ENCODE results near the gene HDAC9.

Gene HDAC9

DNA sequence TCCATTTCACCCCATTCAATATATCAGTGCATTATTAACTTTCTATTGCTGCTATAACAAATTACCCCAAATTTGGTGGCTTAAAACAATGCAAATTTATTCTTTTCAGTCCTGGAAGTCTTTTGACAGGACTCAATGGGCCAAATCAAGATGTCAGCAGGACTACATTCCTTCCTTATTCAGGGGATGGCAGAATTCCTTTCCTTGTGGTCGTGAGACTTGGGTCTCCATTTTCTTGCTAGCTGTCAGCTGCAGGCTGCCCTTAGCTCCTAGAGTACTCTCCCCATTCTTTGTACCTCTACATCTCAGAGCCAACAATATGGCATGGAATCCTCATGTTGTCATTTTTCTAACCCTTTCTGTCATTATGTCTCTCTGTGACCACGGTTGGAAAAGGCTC, 310.6 kb downstream of the HDAC9 start:
- no peaks in the 10 kb centered on the region for H3K79me2 ChIP-seq (ENCODE audit: insufficient read depth, low read length)
- no peak overlapping the region for H2AFZ ChIP-seq (ENCODE audit: low read length)
- H3K36me3 ChIP-seq (ENCODE audit: insufficient read depth, low read length), result no peaks in the 10 kb centered on the region
- H3K9me2 ChIP-seq (replicated peaks; ENCODE audit: low read depth, low read length), result no peaks in the 10 kb centered on the region
- H3K4me2 ChIP-seq (ENCODE audit: low read depth, low read length, poor library complexity, severe bottlenecking), result no peak overlapping the region
- H3K4me1 ChIP-seq (ENCODE audit: insufficient read depth, low read length, poor library complexity, severe bottlenecking), result no peaks in the 10 kb centered on the region
- H3K9ac ChIP-seq (ENCODE audit: low read depth, low read length, poor library complexity, severe bottlenecking), result no peak overlapping the region
- H3K4me3 ChIP-seq (ENCODE audit: low read length, poor library complexity, severe bottlenecking), result no peak overlapping the region
- no peaks in the 10 kb centered on the region for H3K27me3 ChIP-seq (ENCODE audit: insufficient read depth, low read length, poor library complexity, severe bottlenecking)
- no peaks in the 10 kb centered on the region for H3F3A ChIP-seq (ENCODE audit: low read depth)
- TF ChIP-seq, protein P1, sequence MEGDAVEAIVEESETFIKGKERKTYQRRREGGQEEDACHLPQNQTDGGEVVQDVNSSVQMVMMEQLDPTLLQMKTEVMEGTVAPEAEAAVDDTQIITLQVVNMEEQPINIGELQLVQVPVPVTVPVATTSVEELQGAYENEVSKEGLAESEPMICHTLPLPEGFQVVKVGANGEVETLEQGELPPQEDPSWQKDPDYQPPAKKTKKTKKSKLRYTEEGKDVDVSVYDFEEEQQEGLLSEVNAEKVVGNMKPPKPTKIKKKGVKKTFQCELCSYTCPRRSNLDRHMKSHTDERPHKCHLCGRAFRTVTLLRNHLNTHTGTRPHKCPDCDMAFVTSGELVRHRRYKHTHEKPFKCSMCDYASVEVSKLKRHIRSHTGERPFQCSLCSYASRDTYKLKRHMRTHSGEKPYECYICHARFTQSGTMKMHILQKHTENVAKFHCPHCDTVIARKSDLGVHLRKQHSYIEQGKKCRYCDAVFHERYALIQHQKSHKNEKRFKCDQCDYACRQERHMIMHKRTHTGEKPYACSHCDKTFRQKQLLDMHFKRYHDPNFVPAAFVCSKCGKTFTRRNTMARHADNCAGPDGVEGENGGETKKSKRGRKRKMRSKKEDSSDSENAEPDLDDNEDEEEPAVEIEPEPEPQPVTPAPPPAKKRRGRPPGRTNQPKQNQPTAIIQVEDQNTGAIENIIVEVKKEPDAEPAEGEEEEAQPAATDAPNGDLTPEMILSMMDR (conservative IDR thresholded peaks at IDR 0.05; ENCODE audit: low read length), result no peak
- TF ChIP-seq EZH2phosphoT487 (IDR thresholded peaks at IDR 0.05; ENCODE audit: borderline replicate concordance), result no peak
- H3K9me3 ChIP-seq (ENCODE audit: insufficient read depth, low read depth, low read length), result no peaks in the 10 kb centered on the region
- no peaks in the 10 kb centered on the region for H4K20me1 ChIP-seq (ENCODE audit: insufficient read depth, low read length, poor library complexity, severe bottlenecking)

DNA sequence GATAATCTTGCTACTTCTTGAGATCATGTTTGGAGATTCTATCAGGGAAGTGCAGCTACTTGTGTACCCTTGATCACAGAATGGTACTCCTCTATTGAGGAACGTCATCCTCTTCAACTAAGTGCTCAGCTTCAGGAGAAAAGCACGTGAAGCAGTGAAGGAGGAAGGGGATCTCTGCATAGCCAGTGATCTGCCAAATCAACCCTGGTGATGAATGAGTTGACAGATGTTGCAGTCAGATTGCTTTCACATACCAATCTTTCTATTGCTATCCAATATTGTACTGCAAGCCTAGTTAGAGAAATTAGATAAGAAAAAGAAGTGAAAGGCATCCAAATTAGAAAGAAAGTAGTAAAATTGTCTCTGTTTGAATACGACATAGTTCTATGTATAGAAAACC, 312.5 kb downstream of the HDAC9 start:
- no peaks in the 10 kb centered on the region for H3K79me2 ChIP-seq (ENCODE audit: insufficient read depth, low read length)
- no peaks in the 10 kb centered on the region for H3F3A ChIP-seq (ENCODE audit: low read depth)
- no peaks in the 10 kb centered on the region for H4K20me1 ChIP-seq (ENCODE audit: insufficient read depth, low read length, poor library complexity, severe bottlenecking)
- H3K9me3 ChIP-seq (ENCODE audit: insufficient read depth, low read depth, low read length), result peaks cover 5% of the 10 kb centered on the region; the same call in 1 of the 2 replicates
- no peak overlapping the region for H3K9ac ChIP-seq (ENCODE audit: low read depth, low read length, poor library complexity, severe bottlenecking)
- no peaks in the 10 kb centered on the region for H3K9me2 ChIP-seq (replicated peaks; ENCODE audit: low read depth, low read length)
- no peaks in the 10 kb centered on the region for H3K27me3 ChIP-seq (ENCODE audit: insufficient read depth, low read length, poor library complexity, severe bottlenecking)
- no peak overlapping the region for H3K4me2 ChIP-seq (ENCODE audit: low read depth, low read length, poor library complexity, severe bottlenecking)
- TF ChIP-seq, protein P1 (conservative IDR thresholded peaks at IDR 0.05; ENCODE audit: low read length), result no peak
- no peak for TF ChIP-seq EZH2phosphoT487 (IDR thresholded peaks at IDR 0.05; ENCODE audit: borderline replicate concordance)
- no peaks in the 10 kb centered on the region for H3K4me1 ChIP-seq (ENCODE audit: insufficient read depth, low read length, poor library complexity, severe bottlenecking)
- no peaks in the 10 kb centered on the region for H3K36me3 ChIP-seq (ENCODE audit: insufficient read depth, low read length)
- no peak overlapping the region for H3K4me3 ChIP-seq (ENCODE audit: low read length, poor library complexity, severe bottlenecking)
- no peak overlapping the region for H2AFZ ChIP-seq (ENCODE audit: low read length)

DNA sequence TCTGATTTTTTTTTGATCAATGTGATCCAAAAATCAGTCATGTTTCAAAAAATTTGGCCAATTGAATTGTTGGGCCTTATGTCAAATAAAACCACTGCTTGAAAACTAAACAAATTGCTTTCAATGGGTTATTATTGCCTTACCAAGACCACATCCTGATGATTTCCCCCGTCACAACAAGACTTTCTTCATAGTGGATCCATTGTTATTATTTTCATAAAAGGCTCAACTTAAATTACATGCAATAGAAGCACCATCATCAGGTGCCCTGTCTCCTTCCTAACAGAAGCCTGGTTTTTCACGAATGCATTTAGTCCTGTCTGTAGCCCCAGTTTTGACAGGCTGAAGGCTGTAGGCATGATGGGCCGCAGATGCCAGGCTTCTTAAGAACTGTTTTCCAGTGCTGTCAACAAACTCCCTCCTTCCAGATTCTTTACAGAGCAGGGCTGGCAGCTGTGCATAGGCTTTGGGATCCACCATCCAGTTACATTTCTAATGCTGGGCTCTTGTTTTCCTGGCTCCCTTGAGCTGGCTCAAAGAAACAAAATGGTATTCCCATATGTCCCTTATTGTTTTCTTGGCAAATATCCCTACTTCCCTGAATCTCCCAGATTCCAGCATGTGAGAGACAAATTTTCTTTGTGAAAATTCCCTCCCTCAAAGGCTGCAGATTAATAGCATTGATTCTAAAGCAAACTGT, 319.9 kb downstream of the HDAC9 start:
- H3K79me2 ChIP-seq (ENCODE audit: insufficient read depth, low read length), result no peaks in the 10 kb centered on the region
- no peak overlapping the region for H3K9ac ChIP-seq (ENCODE audit: low read depth, low read length, poor library complexity, severe bottlenecking)
- H3K36me3 ChIP-seq (ENCODE audit: insufficient read depth, low read length), result no peaks in the 10 kb centered on the region
- H3K9me3 ChIP-seq (ENCODE audit: insufficient read depth, low read depth, low read length), result peaks cover 8% of the 10 kb centered on the region; the same call in 1 of the 2 replicates
- no peaks in the 10 kb centered on the region for H3K9me2 ChIP-seq (replicated peaks; ENCODE audit: low read depth, low read length)
- no peak overlapping the region for H3K4me3 ChIP-seq (ENCODE audit: low read length, poor library complexity, severe bottlenecking)
- no peak overlapping the region for H3K4me2 ChIP-seq (ENCODE audit: low read depth, low read length, poor library complexity, severe bottlenecking)
- no peaks in the 10 kb centered on the region for H4K20me1 ChIP-seq (ENCODE audit: insufficient read depth, low read length, poor library complexity, severe bottlenecking)
- no peak for TF ChIP-seq EZH2phosphoT487 (IDR thresholded peaks at IDR 0.05; ENCODE audit: borderline replicate concordance)
- TF ChIP-seq, protein P1 (conservative IDR thresholded peaks at IDR 0.05; ENCODE audit: low read length), result no peak
- H2AFZ ChIP-seq (ENCODE audit: low read length), result no peak overlapping the region
- H3F3A ChIP-seq (ENCODE audit: low read depth), result no peaks in the 10 kb centered on the region
- no peaks in the 10 kb centered on the region for H3K4me1 ChIP-seq (ENCODE audit: insufficient read depth, low read length, poor library complexity, severe bottlenecking)
- H3K27me3 ChIP-seq (ENCODE audit: insufficient read depth, low read length, poor library complexity, severe bottlenecking), result no peaks in the 10 kb centered on the region

Data from Loucy (cell line).